Measurements from ENCODE around the gene SSBP4. TPM values are rescaled to one million over a fixed set of nuclear protein-coding genes. Genes with fewer than 3 reads are reported as not detected.

Gene SSBP4
- total and polyA plus RNA-seq, 9 of the 15 experiments (the other 6 are each of a cell fraction or from before 2014, with no cell fraction given), result 1.1 to 189 (median 39.0) TPM

DNA sequence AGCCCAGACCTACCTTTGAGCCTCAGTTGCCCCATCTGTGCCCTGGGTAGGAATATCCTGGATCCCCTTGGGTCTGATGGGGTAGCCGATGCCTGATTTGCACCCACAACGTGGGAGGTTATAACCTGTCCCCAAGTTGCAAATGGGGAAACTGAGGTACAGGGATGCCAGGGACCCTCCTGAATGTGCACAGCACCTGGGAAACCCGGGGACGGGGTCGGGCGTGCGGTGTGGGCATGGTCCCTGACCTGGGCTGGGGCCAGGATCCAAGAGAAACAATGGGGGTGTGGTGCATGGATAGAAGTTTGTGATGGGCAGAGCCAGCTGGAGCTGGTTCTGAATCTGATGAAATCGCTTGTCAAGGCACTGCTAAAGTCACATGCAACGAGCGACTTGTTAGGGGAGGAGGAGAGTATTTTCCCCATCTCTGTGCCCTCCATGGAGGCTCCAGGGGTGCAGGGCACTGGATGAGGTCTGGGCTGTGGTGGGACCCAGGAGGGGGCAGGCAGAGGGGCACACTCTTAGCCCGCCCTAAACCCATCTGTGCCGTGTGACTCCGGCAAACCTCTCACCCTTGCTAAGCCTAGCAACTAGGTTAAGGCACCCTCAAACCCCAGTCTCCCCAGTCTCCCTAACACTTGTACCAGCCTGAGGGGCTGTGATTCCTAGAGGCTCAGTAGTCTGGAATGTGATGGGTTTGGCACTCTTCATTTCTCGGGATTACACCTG, 32.5 kb upstream of the SSBP4 start (continued):
- TF ChIP-seq CLOCK (CRISPR knock-in tag; IDR thresholded peaks at IDR 0.05; ENCODE audit: borderline replicate concordance) (no peak), TEAD1 (CRISPR knock-in tag; IDR thresholded peaks at IDR 0.05) (0 out of 4 replicates have a peak, but pooled peaks of 1 of the 2 experiments have one; percentile 25), PRMT5 (CRISPR knock-in tag; IDR thresholded peaks at IDR 0.05) (peak; percentile 1; the same call in 1 of the 2 replicates), JUN (IDR thresholded peaks at IDR 0.05; ENCODE audit: borderline replicate concordance, low read depth, low read length) (no peak), JUN (CRISPR knock-in tag; IDR thresholded peaks at IDR 0.05; ENCODE audit: borderline replicate concordance) (peak; percentile 66; the same call in 1 of the 2 replicates), TEAD4 (IDR thresholded peaks at IDR 0.05; ENCODE audit: low read length) (no peak), TEAD4 (CRISPR knock-in tag; IDR thresholded peaks at IDR 0.05; ENCODE audit: borderline replicate concordance) (no peak), RCOR1 (IDR thresholded peaks at IDR 0.05; ENCODE audit: borderline replicate concordance in 1 of 2, low read depth in 2 of 2, low read length in 2 of 2) (0 out of 4 replicates have a peak, but pooled peaks of 1 of the 2 experiments have one; percentile 12), FOXA1 (IDR thresholded peaks at IDR 0.05; ENCODE audit: borderline replicate concordance) (no peak), JUND (IDR thresholded peaks at IDR 0.05; ENCODE audit: borderline replicate concordance, low read depth, low read length) (0 out of 2 replicates have a peak, but pooled peaks have one; percentile 17), JUND (tag; IDR thresholded peaks at IDR 0.05; ENCODE audit: borderline replicate concordance, low read depth, low read length) (no peak), ZNF695 (CRISPR knock-in tag; IDR thresholded peaks at IDR 0.05) (no peak), MYC (IDR thresholded peaks at IDR 0.05; ENCODE audit: low read depth, low read length) (peak; percentile 71), MYC (CRISPR knock-in tag; IDR thresholded peaks at IDR 0.05; ENCODE audit: borderline replicate concordance, low read depth) (peak; percentile 59; the same call in 1 of the 2 replicates), MTA1 (IDR thresholded peaks at IDR 0.05; ENCODE audit: borderline replicate concordance) (no peak), ZNF79 (CRISPR knock-in tag; IDR thresholded peaks at IDR 0.05; ENCODE audit: low read depth) (no peak), NFRKB (IDR thresholded peaks at IDR 0.05; ENCODE audit: low read depth) (peak; percentile 68; the same call in 1 of the 2 replicates), IFI16 (CRISPR knock-in tag; IDR thresholded peaks at IDR 0.05) (0 out of 2 replicates have a peak, but pooled peaks have one; percentile 32), CBFA2T3 (IDR thresholded peaks at IDR 0.05) (no peak), ZNF12 (CRISPR knock-in tag; IDR thresholded peaks at IDR 0.05) (0 out of 2 replicates have a peak, but pooled peaks have one; percentile 45), FOXP1 (CRISPR knock-in tag; IDR thresholded peaks at IDR 0.05) (no peak)
- TF ChIP-seq, protein P1, sequence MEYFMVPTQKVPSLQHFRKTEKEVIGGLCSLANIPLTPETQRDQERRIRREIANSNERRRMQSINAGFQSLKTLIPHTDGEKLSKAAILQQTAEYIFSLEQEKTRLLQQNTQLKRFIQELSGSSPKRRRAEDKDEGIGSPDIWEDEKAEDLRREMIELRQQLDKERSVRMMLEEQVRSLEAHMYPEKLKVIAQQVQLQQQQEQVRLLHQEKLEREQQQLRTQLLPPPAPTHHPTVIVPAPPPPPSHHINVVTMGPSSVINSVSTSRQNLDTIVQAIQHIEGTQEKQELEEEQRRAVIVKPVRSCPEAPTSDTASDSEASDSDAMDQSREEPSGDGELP (CRISPR knock-in tag; IDR thresholded peaks at IDR 0.05; ENCODE audit: borderline replicate concordance), result peak; percentile 69
- TF ChIP-seq, protein P2, sequence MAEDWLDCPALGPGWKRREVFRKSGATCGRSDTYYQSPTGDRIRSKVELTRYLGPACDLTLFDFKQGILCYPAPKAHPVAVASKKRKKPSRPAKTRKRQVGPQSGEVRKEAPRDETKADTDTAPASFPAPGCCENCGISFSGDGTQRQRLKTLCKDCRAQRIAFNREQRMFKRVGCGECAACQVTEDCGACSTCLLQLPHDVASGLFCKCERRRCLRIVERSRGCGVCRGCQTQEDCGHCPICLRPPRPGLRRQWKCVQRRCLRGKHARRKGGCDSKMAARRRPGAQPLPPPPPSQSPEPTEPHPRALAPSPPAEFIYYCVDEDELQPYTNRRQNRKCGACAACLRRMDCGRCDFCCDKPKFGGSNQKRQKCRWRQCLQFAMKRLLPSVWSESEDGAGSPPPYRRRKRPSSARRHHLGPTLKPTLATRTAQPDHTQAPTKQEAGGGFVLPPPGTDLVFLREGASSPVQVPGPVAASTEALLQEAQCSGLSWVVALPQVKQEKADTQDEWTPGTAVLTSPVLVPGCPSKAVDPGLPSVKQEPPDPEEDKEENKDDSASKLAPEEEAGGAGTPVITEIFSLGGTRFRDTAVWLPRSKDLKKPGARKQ (CRISPR knock-in tag; IDR thresholded peaks at IDR 0.05), result no peak

Measured in K562 (cell line).